DOHH2 (cell line): ENCODE results near the gene PPM1F.

Experiments used
- H3F3A ChIP-seq: fragments of 200-600 bp; sonication (generic), shearing (Covaris generic); 2 replicates; pipeline ENCODE4 v1.6.0; 2016; ENCODE audit warnings: antibody characterized with exemption, mild to moderate bottlenecking; ENCODE audit not compliant: control insufficient read depth, insufficient read depth
- H3K27ac ChIP-seq: fragments of 200-600 bp; sonication (generic); 2 replicates; pipeline ENCODE4 v1.5.1; 2014; ENCODE audit warnings: low read depth, mild to moderate bottlenecking, low read length, moderate library complexity
- H3K27me3 ChIP-seq: fragments of 200-600 bp; sonication (generic); 2 replicates; pipeline ENCODE4 v1.6.1; 2014; ENCODE audit warnings: mild to moderate bottlenecking, low read length, mixed read lengths; ENCODE audit not compliant: control insufficient read depth
- H3K36me3 ChIP-seq: fragments of 200-600 bp; sonication (generic); 2 replicates; pipeline ENCODE4 v1.6.1; 2014; ENCODE audit warnings: mild to moderate bottlenecking, low read length, moderate library complexity, mixed read lengths; ENCODE audit not compliant: control insufficient read depth
- H3K4me1 ChIP-seq: fragments of 200-600 bp; sonication (generic); 2 replicates; pipeline ENCODE4 v1.6.1; 2014; ENCODE audit warnings: mild to moderate bottlenecking, low read length, mixed read lengths; ENCODE audit not compliant: control insufficient read depth
- H3K4me2 ChIP-seq: fragments of 200-600 bp; sonication (generic); 2 replicates; pipeline ENCODE4 v1.6.0; 2014; ENCODE audit warnings: mild to moderate bottlenecking, low read length, moderate library complexity
- H3K4me3 ChIP-seq: fragments of 200-600 bp; sonication (generic); 2 replicates; pipeline ENCODE4 v1.5.1; 2014; ENCODE audit warnings: mild to moderate bottlenecking, low read length, mixed read lengths
- H3K79me2 ChIP-seq: fragments of 200-600 bp; sonication (generic); 2 replicates; pipeline ENCODE4 v1.6.1; 2014; ENCODE audit warnings: mild to moderate bottlenecking, low read length, mixed read lengths; ENCODE audit not compliant: control insufficient read depth
- H3K9me2 ChIP-seq: fragments of 200-600 bp; sonication (generic); replicated peaks from 2 replicates; pipeline ENCODE4 v1.6.1; 2014; ENCODE audit warnings: mild to moderate bottlenecking, low read length, mixed read lengths; ENCODE audit not compliant: control insufficient read depth
- H3K9me3 ChIP-seq: fragments of 200-600 bp; sonication (generic); 2 replicates; pipeline ENCODE4 v1.6.1; 2014; ENCODE audit warnings: antibody characterized with exemption, low read length, mixed read lengths; ENCODE audit not compliant: control insufficient read depth, insufficient read depth
- H4K20me1 ChIP-seq: fragments of 200-600 bp; sonication (generic); 2 replicates; pipeline ENCODE4 v1.6.0; 2014; ENCODE audit warnings: low read depth, mild to moderate bottlenecking, antibody characterized with exemption, low read length, moderate library complexity; ENCODE audit not compliant: control insufficient read depth, insufficient read depth
- CTCF ChIP-seq: fragments of 200-600 bp; sonication (generic); IDR thresholded peaks from one replicate; pipeline ENCODE4 v1.5.1; 2014; ENCODE audit warnings: antibody characterized with exemption, mild to moderate bottlenecking, low read depth, low read length; ENCODE audit not compliant: poor library complexity, severe bottlenecking
- EZH2phosphoT487 ChIP-seq: fragments of 200-600 bp; sonication (generic); IDR thresholded peaks from 2 replicates; pipeline ENCODE4 v1.6.1; 2017; ENCODE audit warnings: borderline replicate concordance, mild to moderate bottlenecking, antibody characterized with exemption, low read length, moderate library complexity, mixed read lengths

The PPM1F gene

GRCh38 chr22:21958360-21959273, 6.0 kb upstream of the PPM1F start:
- Histone ChIP-seq H3K4me3 (no peak overlapping the region), H3K79me2 (no peaks in the 10 kb centered on the region), H4K20me1 (no peaks in the 10 kb centered on the region), H3K27me3 (no peaks in the 10 kb centered on the region), H3K4me1 (no peaks in the 10 kb centered on the region), H3F3A (no peaks in the 10 kb centered on the region), H3K27ac (no peak overlapping the region), H3K4me2 (no peak overlapping the region), H3K36me3 (peaks cover 45% of the 10 kb centered on the region), H3K9me3 (no peaks in the 10 kb centered on the region), H3K9me2 (no peaks in the 10 kb centered on the region)
- no peak for TF ChIP-seq CTCF
- no peak for TF ChIP-seq EZH2phosphoT487

- H3K27me3 ChIP-seq = no peaks in the 10 kb centered on the region
- peak overlapping the region; percentile 74 for H3K4me3 ChIP-seq
- H3F3A ChIP-seq = no peaks in the 10 kb centered on the region
- peaks cover 5% of the 10 kb centered on the region; the same call in 1 of the 2 replicates for H3K79me2 ChIP-seq
- no peaks in the 10 kb centered on the region for H3K36me3 ChIP-seq
- peak overlapping the region; percentile 84 for H3K4me2 ChIP-seq
- H3K9me2 ChIP-seq = no peaks in the 10 kb centered on the region
- peaks cover 11% of the 10 kb centered on the region for H3K4me1 ChIP-seq
- 0 out of 2 replicates have a peak, but pooled peaks cover 6% of the 10 kb centered on the region for H4K20me1 ChIP-seq
- no peaks in the 10 kb centered on the region for H3K9me3 ChIP-seq
- TF ChIP-seq EZH2phosphoT487 (no peak), CTCF (no peak)
- no peak overlapping the region for H3K27ac ChIP-seq
Measured at GRCh38 chr22:21951931-21952465, 650 bp downstream of the PPM1F start.

- Histone ChIP-seq H3K4me3 (no peak overlapping the region), H4K20me1 (0 out of 2 replicates have a peak, but pooled peaks cover 6% of the 10 kb centered on the region), H3F3A (no peaks in the 10 kb centered on the region), H3K36me3 (no peaks in the 10 kb centered on the region), H3K27ac (no peak overlapping the region), H3K9me2 (no peaks in the 10 kb centered on the region), H3K4me2 (no peak overlapping the region), H3K9me3 (no peaks in the 10 kb centered on the region), H3K27me3 (no peaks in the 10 kb centered on the region), H3K79me2 (peaks cover 5% of the 10 kb centered on the region; the same call in 1 of the 2 replicates), H3K4me1 (peaks cover 11% of the 10 kb centered on the region)
- TF ChIP-seq EZH2phosphoT487 = no peak
- TF ChIP-seq CTCF = no peak
Measured at GRCh38 chr22:21951062-21951461, 1.6 kb downstream of the PPM1F start.
